WERI-Rb-1 (cell line): ENCODE data around the gene HPCAL4.

Experiments
- DNase-seq: peaks from one replicate; pipeline ENCODE4 v3.0.0-alpha.2; 2020
- H3K27ac ChIP-seq: fragments of 250-450 bp; sonication (Bioruptor Pico); 2 replicates; pipeline ENCODE4 v1.5.1; 2020; ENCODE audit warnings: mild to moderate bottlenecking, moderate library complexity
- H3K27me3 ChIP-seq: fragments of 250-450 bp; sonication (Bioruptor Pico); 2 replicates; pipeline ENCODE4 v1.5.1; 2021; ENCODE audit warnings: mild to moderate bottlenecking, low read depth, moderate library complexity; ENCODE audit not compliant: insufficient read depth, severe bottlenecking
- H3K36me3 ChIP-seq: fragments of 250-450 bp; sonication (Bioruptor Pico); 2 replicates; pipeline ENCODE4 v1.5.1; 2020; ENCODE audit warnings: mild to moderate bottlenecking, moderate library complexity
- H3K4me3 ChIP-seq: 2 replicates; pipeline ENCODE4 v1.5.1; 2011; ENCODE audit warnings: low read depth, mild to moderate bottlenecking, control low read depth, low read length
- H3K9me3 ChIP-seq: fragments of 250-450 bp; sonication (Bioruptor Pico); 2 replicates; pipeline ENCODE4 v1.5.1; 2021; ENCODE audit warnings: mild to moderate bottlenecking, moderate library complexity; ENCODE audit not compliant: severe bottlenecking
- CTCF ChIP-seq: IDR thresholded peaks from 2 replicates; pipeline ENCODE4 v1.5.1; 2011; ENCODE audit warnings: low read depth, mild to moderate bottlenecking, control low read depth, inconsistent platforms, low read length

The HPCAL4 gene

DNA sequence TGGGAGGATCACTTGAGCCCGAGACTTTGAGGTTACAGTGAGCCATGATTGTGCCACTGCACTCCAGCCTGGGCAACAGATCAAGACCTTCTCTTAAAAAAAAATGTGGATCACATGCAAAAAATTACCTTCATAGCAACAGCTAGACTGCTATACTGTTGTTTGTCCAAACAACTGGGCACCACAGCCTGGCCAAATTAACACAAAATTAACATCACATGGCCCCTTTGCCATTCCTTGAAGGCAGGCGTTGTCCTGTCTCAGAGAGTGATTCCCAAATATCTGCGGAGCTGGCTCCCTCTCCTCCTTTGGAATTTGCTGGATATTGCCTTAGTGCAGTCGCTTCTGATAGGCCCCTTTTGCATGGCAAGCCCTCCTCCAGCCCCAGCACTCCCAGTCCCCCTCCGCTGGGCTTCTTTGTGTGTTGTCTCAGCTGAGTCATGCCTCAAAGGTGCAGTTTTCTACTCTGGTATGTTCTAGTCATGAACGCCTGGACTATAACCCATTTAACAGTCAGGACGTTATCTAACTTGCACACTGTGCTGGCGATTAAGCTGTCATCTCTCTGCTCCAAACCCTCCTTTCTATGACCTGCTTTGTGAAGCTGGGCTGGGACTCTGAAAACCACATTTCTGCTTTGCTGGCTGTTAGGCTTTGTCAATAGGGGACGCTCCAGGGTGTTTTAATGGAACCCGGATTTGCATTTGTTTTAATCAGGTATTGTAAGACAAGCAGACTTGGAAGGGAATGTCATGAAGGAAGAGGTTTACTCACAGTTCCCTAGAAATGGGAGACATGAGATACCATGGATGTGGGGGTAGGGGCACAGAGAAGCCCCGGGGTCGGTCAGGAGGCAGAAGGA is 20.1 kb upstream of the HPCAL4 start:
- H3K36me3 ChIP-seq = no peaks in the 10 kb centered on the region
- H3K9me3 ChIP-seq = no peaks in the 10 kb centered on the region
- no peak for TF ChIP-seq CTCF
- H3K27ac ChIP-seq = no peak overlapping the region
- DNase-seq = no peak
- H3K27me3 ChIP-seq = no peaks in the 10 kb centered on the region
- H3K4me3 ChIP-seq = no peak overlapping the region

DNA sequence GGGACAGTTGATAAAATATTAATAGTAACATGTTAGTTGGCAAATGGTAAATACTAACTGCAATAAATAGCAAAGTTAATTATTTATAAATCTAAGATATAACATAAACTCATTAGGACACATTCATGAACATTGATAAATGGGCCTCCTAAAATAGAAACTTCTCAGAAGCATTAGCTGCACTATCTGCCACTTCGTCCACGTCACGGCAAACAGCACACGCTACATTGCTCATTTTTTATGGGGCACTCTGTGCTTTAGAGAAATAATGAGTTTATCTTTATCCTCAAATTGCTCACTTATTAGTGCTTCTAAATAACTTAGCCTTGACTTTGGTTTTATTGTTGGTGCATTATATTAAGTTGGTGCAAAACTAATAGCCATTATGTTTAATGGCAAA is 16.3 kb upstream of the HPCAL4 start:
- H3K36me3 ChIP-seq = no peaks in the 10 kb centered on the region
- no peak for TF ChIP-seq CTCF
- H3K27me3 ChIP-seq = no peaks in the 10 kb centered on the region
- H3K27ac ChIP-seq = no peak overlapping the region
- DNase-seq = no peak
- H3K4me3 ChIP-seq = no peak overlapping the region
- H3K9me3 ChIP-seq = no peaks in the 10 kb centered on the region

DNA sequence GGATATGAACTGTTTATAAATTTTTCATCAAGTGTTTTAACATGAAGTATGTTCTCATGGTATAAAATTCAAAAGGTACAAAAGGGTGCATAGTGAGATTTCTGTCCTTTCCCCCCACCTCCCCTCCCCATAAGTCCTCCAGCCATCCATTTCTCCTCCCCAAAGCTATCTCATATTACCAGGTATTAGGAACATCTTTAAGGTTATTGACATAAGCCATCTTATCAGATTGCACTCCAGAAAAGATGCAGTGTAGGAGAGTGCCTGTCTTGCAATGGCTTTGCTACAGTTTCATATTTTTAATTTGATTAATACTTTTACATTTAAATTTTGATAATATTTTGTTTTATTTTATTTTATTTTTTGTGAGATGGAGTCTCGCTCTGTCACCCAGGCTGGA is 13.5 kb upstream of the HPCAL4 start:
- no peak for TF ChIP-seq CTCF
- no peaks in the 10 kb centered on the region for H3K27me3 ChIP-seq
- H3K4me3 ChIP-seq = no peak overlapping the region
- no peaks in the 10 kb centered on the region for H3K36me3 ChIP-seq
- no peak for DNase-seq
- H3K9me3 ChIP-seq = no peaks in the 10 kb centered on the region
- no peak overlapping the region for H3K27ac ChIP-seq

DNA sequence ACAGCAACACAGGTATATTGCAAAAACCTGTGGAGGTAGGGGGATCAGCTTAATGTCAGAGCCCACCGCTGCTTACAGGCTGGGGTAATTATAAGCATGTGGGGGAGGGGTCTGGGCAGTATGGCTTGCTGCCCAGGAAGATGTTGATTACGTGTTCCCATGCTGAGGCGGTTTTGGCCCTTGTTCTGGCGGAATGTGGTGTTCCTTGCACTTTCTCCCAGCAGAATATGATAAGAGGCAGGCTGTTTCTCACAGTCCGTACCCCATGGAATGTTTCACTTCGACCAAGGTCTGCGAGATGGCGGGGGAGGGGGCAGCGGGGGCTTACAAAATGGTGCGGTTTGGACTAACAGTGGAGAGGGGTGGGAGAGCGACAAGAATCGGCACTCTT is 9.8 kb upstream of the HPCAL4 start:
- Histone ChIP-seq H3K27ac (no peak overlapping the region), H3K9me3 (no peaks in the 10 kb centered on the region), H3K27me3 (no peaks in the 10 kb centered on the region), H3K36me3 (no peaks in the 10 kb centered on the region), H3K4me3 (no peak overlapping the region)
- no peak for DNase-seq
- TF ChIP-seq CTCF = no peak

GRCh38 chr1:39700348-39700747 is 9.1 kb upstream of the HPCAL4 start:
- no peaks in the 10 kb centered on the region for H3K36me3 ChIP-seq
- H3K9me3 ChIP-seq = no peaks in the 10 kb centered on the region
- no peaks in the 10 kb centered on the region for H3K27me3 ChIP-seq
- H3K4me3 ChIP-seq = no peak overlapping the region
- no peak for DNase-seq
- H3K27ac ChIP-seq = no peak overlapping the region
- TF ChIP-seq CTCF = no peak

DNA sequence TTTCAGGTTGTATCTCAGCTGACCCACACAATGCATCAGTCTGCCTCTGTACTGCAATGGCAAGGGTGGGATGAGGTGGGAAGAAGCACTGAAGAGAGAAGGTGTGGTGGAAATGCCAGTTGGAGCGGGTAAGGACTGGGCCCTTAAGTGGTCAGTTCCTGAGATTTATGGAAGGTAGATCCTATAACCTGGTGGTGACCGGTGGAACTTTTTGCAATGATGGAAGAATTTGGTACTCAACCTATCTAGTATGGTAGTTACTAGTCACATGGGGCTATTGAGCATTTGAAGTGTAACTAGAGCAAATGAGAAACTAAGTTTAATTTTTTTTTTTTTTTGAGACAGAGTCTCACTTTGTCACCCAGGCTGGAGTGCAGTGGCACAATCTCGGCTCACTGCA is 8.2 kb upstream of the HPCAL4 start:
- Histone ChIP-seq H3K36me3 (no peaks in the 10 kb centered on the region), H3K27ac (no peak overlapping the region), H3K27me3 (no peaks in the 10 kb centered on the region), H3K9me3 (no peaks in the 10 kb centered on the region), H3K4me3 (no peak overlapping the region)
- DNase-seq = no peak
- TF ChIP-seq CTCF = no peak
